Kidney (tissue), 14 donors: ENCODE data around the gene USP40. TPM values are rescaled to one million over a fixed set of nuclear protein-coding genes. Genes with fewer than 3 reads are reported as not detected.

Experiments
- DNase-seq, 5 donors: peaks; one replicate each; pipeline ENCODE4 v3.0.0-alpha.2; 2013 to 2020
- FAIRE-seq: peaks from 2 replicates; lab custom pipeline; 2012; peaks lifted over from hg19 to GRCh38; lab: Jason Lieb, UNC
- H3K27ac ChIP-seq, 2 donors: one replicate each; pipeline ENCODE4 v1.7.0; 2013; ENCODE audit warnings: low read depth in 2 of 2, low read length in 2 of 2, inconsistent platforms in 1 of 2
- H3K27me3 ChIP-seq: one replicate; pipeline ENCODE4 v1.7.1; 2013; ENCODE audit warnings: low read length, inconsistent platforms; ENCODE audit not compliant: control insufficient read depth, insufficient read depth
- H3K36me3 ChIP-seq, 3 donors: one replicate each; pipeline versions ENCODE4 v1.7.0 to v1.7.1; 2013; ENCODE audit warnings: low read length in 3 of 3, control low read depth in 1 of 3, inconsistent platforms in 1 of 3; ENCODE audit not compliant: insufficient read depth in 3 of 3, control insufficient read depth in 2 of 3
- H3K4me1 ChIP-seq, 3 donors: one replicate each; pipeline versions ENCODE4 v1.7.0 to v1.7.1; 2013; ENCODE audit warnings: low read length in 3 of 3, inconsistent platforms in 1 of 3, low read depth in 1 of 3; ENCODE audit not compliant: control insufficient read depth in 2 of 3, insufficient read depth in 2 of 3
- H3K4me3 ChIP-seq, 3 donors: one replicate each; pipeline versions ENCODE4 v1.7.0 to v1.8.1; 2013; ENCODE audit warnings: low read length in 3 of 3, control low read depth in 1 of 3, inconsistent platforms in 1 of 3
- H3K9ac ChIP-seq, 3 donors: one replicate each; pipeline versions ENCODE4 v1.7.0 to v1.7.1; 2013; ENCODE audit warnings: low read length in 3 of 3, control low read depth in 1 of 3, inconsistent platforms in 1 of 3
- H3K9me3 ChIP-seq, 3 donors: one replicate each; pipeline versions ENCODE4 v1.7.0 to v1.7.1; 2013; ENCODE audit warnings: low read length in 3 of 3, control low read depth in 1 of 3, inconsistent platforms in 1 of 3; ENCODE audit not compliant: control insufficient read depth in 2 of 3, insufficient read depth in 1 of 3
- CTCF ChIP-seq: IDR thresholded peaks from 3 replicates; pipeline ENCODE4 v1.5.1; 2012; ENCODE audit warnings: mild to moderate bottlenecking, moderate library complexity, borderline replicate concordance; ENCODE audit not compliant: insufficient read depth; ENCODE audit errors: extremely low read depth
- intact Hi-C: fragments of 100-400 bp; cut with DNase I; formaldehyde crosslinking; loops from one replicate; pipeline ENCODE4 v1.11.1; 2022
- polyA plus RNA-seq: library from polyadenylated mRNA; stranded (reverse); fragments of 350-450 nt; fragmentation: Illumina TruSeq; extraction: RNeasy Lipid Tissue Mini Kit (QIAGEN cat#74804); gene quantifications from one replicate; pipeline ENCODE4 v1.2.3, GENCODE V29; 2014; ENCODE audit warnings: low read depth, low replicate concordance; ENCODE audit not compliant: insufficient read depth
- total RNA-seq: library from RNA; stranded (reverse); fragmentation: NEBNext Ultra II Directional; extraction: Animal tissue kit (Norgen Biotek cat#: 25700); gene quantifications from one replicate; pipeline ENCODE4 v1.2.1, GENCODE V29; 2021
- donor health status: control.
- donor health status: control.
- donor health status: control.
- donor health status: control.
- donor health status: control.
- donor health status: DM: yes; HTN: yes; CAD: no.
- donor health status: Normal renal cell carcinoma (clear cell type).

The USP40 gene
- total and polyA plus RNA-seq, 2 donors from 2014 or later = 28.5 to 51.6 TPM

GRCh38 chr2:233542507-233542906 lies 24.1 kb downstream of the USP40 start:
- Histone ChIP-seq H3K9ac (no peak overlapping the region), H3K4me3 (no peak overlapping the region), H3K9me3 (no peaks in the 10 kb centered on the region), H3K36me3 (peaks cover 0 to 8% (median 5%) of the 10 kb centered on the region in 3 donors), H3K27me3 (no peaks in the 10 kb centered on the region), H3K4me1 (peaks cover 4 to 14% (median 10%) of the 10 kb centered on the region in 3 donors), H3K27ac (no peak overlapping the region)
- DNase-seq = no peak
- FAIRE-seq = no peak
- TF ChIP-seq CTCF = no peak
- intact Hi-C loops = no loop called here

- H3K9me3 ChIP-seq = no peaks in the 10 kb centered on the region
- H3K9ac ChIP-seq = no peak overlapping the region
- DNase-seq = no peak
- H3K36me3 ChIP-seq = no peaks in the 10 kb centered on the region
- no peaks in the 10 kb centered on the region for H3K27me3 ChIP-seq
- H3K4me3 ChIP-seq = no peak overlapping the region
- no peak for TF ChIP-seq CTCF
- FAIRE-seq = no peak
- H3K27ac ChIP-seq = no peak overlapping the region
- intact Hi-C loops = no loop called here
- peaks cover 0 to 16% (median 0%) of the 10 kb centered on the region in 3 donors for H3K4me1 ChIP-seq
Observed at GRCh38 chr2:233538741-233539140, 27.8 kb downstream of the USP40 start.

GRCh38 chr2:233535271-233535670 lies 31.3 kb downstream of the USP40 start:
- H3K27me3 ChIP-seq = no peaks in the 10 kb centered on the region
- no peak for FAIRE-seq
- H3K36me3 ChIP-seq = peaks cover 0 to 13% (median 8%) of the 10 kb centered on the region in 3 donors
- no peak overlapping the region for H3K9ac ChIP-seq
- no peak overlapping the region for H3K27ac ChIP-seq
- TF ChIP-seq CTCF = no peak
- intact Hi-C loops = no loop called here
- H3K4me1 ChIP-seq = peaks cover 0 to 10% (median 0%) of the 10 kb centered on the region in 3 donors
- no peak overlapping the region for H3K4me3 ChIP-seq
- no peaks in the 10 kb centered on the region for H3K9me3 ChIP-seq
- no peak for DNase-seq

GRCh38 chr2:233532971-233533370 lies 33.6 kb downstream of the USP40 start:
- H3K4me3 ChIP-seq = no peak overlapping the region
- no peaks in the 10 kb centered on the region for H3K9me3 ChIP-seq
- DNase-seq (no peak), FAIRE-seq (no peak)
- H3K27ac ChIP-seq = no peak overlapping the region
- peaks cover 0 to 10% (median 0%) of the 10 kb centered on the region in 3 donors for H3K4me1 ChIP-seq
- no peak overlapping the region for H3K9ac ChIP-seq
- no peaks in the 10 kb centered on the region for H3K27me3 ChIP-seq
- intact Hi-C loops = no loop called here
- H3K36me3 ChIP-seq = peaks cover 0 to 18% (median 8%) of the 10 kb centered on the region in 3 donors
- no peak for TF ChIP-seq CTCF
